Measurements from ENCODE around the gene CDC14A.

- TF ChIP-seq CEBPB (IDR thresholded peaks at IDR 0.05) (no peak), FOXM1 (IDR thresholded peaks at IDR 0.05; ENCODE audit: borderline replicate concordance, low read depth) (no peak), RAD21 (IDR thresholded peaks at IDR 0.05; ENCODE audit: low read depth) (no peak), TCF12 (IDR thresholded peaks at IDR 0.05; ENCODE audit: low read depth) (no peak), EP300 (IDR thresholded peaks at IDR 0.05; ENCODE audit: borderline replicate concordance) (no peak), NFIC (IDR thresholded peaks at IDR 0.05) (no peak), TEAD4 (IDR thresholded peaks at IDR 0.05) (no peak), TAF1 (IDR thresholded peaks at IDR 0.05; ENCODE audit: low read depth) (no peak)
- TF ChIP-seq, protein P1, sequence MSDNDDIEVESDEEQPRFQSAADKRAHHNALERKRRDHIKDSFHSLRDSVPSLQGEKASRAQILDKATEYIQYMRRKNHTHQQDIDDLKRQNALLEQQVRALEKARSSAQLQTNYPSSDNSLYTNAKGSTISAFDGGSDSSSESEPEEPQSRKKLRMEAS (IDR thresholded peaks at IDR 0.05): no peak
- TF ChIP-seq, protein P2, sequence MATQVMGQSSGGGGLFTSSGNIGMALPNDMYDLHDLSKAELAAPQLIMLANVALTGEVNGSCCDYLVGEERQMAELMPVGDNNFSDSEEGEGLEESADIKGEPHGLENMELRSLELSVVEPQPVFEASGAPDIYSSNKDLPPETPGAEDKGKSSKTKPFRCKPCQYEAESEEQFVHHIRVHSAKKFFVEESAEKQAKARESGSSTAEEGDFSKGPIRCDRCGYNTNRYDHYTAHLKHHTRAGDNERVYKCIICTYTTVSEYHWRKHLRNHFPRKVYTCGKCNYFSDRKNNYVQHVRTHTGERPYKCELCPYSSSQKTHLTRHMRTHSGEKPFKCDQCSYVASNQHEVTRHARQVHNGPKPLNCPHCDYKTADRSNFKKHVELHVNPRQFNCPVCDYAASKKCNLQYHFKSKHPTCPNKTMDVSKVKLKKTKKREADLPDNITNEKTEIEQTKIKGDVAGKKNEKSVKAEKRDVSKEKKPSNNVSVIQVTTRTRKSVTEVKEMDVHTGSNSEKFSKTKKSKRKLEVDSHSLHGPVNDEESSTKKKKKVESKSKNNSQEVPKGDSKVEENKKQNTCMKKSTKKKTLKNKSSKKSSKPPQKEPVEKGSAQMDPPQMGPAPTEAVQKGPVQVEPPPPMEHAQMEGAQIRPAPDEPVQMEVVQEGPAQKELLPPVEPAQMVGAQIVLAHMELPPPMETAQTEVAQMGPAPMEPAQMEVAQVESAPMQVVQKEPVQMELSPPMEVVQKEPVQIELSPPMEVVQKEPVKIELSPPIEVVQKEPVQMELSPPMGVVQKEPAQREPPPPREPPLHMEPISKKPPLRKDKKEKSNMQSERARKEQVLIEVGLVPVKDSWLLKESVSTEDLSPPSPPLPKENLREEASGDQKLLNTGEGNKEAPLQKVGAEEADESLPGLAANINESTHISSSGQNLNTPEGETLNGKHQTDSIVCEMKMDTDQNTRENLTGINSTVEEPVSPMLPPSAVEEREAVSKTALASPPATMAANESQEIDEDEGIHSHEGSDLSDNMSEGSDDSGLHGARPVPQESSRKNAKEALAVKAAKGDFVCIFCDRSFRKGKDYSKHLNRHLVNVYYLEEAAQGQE (IDR thresholded peaks at IDR 0.05; ENCODE audit: low read depth): no peak
Measured at GRCh38 chr1:100476735-100477290, 124.5 kb downstream of the CDC14A start.
